ENCODE results near the gene RPS24.
"Not testable (repeated sequence)": the region's sequence is repeated elsewhere in the genome, so short reads cannot be mapped to it uniquely, and the experiment has no call there.

RPS24 gene

DNA sequence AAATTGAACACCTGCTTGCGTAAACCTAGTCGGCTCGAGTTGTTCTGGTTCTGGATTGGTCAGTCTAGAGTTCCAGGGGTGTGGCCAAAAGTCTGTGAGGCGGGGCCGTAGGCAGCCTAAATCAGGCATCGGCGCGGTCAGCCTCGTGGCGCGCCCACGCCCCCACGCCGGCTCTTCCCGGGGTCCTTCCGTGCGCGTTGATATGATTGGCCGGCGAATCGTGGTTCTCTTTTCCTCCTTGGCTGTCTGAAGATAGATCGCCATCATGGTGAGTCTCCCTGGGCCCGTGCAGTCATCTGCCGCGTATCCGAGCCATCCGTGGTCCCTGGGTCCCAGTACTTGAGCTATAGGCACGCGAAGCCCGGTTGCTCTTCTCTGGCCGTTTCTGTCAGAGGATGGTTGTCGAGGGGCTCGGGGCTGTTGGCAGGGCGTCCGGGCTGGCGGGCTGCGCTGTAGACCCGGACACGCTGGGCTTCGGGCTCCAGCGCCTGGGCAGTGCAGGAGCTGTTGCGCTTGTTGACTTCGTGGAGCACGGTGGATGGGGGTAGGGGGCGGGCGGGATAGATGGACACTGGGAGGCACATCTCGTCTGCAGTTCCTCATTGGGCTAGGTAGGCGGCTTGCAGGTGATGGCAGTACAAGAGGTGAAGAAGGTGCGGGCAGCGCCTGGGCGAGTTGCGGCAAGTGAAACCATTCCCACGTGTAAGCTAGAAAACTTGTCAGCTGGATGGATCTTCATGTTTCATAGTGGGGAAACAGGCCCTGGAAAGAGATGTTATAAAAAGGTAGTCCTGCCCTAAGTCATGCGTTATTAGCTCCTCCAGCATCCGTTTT is at the start of gene RPS24:
Gene RPS24 (plus strand): TSS at position 227 of the 834 bp plus-strand sequence. CDS start 39 bp downstream, at position 266.
- DNase-seq = peak; percentile 98

DNA sequence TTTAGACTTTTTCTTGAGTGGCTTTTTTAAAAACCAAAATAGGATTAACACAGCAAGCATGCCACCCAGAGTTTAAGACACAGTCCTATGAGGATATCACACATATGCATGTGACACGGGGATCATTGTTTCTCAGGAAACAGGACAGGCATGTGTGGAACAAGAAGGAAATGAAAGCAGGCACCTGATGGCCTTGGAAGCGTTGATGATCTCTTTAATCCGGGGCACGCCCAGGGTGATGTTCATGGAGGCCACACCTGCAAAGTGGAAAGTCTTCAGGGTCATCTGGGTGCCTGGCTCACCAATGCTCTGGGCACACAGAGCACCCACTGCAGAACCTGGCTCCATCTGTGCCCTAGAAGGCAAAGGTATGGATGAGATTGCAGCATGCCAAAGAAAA is 48.7 kb upstream of the RPS24 start:
- no peak for DNase-seq

DNA sequence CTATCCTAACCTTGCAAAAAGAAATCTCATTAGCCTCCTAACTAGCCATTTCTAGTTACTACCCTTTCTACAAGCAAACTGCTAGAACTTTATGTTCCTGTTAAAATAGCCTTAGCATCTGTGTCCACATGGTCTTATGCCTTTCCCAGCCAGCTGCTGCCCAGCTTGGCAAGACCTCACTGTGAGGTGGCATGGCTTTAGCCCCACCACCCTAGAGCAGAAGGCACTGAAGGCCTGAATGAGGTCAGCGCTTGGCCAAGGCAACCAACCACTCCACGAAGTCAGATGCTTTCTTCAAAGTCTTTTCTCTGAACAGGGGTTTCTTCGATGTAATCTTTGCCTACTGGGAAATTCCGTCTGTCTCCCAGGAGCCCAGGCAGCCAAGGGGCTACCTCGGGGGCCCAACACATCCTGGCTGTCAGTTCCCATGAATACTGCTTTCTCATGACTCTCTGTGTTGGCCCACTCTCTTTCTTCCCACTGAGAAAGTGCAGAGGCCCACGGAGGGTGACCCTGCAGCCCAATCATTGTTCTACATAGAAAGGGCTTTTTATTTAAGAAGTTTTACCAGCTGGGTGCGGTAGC is 45.9 kb upstream of the RPS24 start:
- DNase-seq = no peak

DNA sequence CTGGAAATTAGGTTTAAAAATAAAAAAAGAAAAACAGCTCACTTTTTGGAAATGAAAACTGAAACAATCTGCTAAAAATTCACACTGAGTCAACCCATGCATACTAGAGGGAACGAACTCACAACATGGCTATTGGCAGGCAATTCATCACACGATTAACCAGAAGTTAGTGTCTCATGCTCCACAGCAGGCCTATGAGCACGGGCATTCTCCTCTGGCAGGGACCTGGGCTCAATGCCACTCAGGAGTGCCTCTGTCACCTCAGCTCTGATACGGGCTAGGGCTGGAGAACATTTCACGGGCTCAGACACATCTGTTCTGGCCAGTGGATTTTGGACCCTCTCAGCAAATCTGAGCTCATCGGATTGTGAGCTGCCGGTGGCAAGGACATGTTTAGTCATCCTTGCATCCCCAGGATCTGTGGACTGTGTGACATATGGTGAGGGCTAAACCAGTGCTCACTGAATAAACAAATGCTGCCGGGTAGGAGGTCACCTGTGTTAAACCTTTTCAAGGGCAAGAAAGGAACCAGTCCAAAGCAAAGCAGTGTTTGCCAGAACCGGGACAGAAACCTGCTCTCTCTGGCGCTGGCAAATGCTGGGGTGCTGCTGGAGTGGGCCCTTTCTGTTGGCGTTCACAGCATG is 44.5 kb upstream of the RPS24 start:
- DNase-seq = no peak

- DNase-seq = no peak
Measured at GRCh38 chr10:77993620-77994019, 40.0 kb upstream of the RPS24 start.

DNA sequence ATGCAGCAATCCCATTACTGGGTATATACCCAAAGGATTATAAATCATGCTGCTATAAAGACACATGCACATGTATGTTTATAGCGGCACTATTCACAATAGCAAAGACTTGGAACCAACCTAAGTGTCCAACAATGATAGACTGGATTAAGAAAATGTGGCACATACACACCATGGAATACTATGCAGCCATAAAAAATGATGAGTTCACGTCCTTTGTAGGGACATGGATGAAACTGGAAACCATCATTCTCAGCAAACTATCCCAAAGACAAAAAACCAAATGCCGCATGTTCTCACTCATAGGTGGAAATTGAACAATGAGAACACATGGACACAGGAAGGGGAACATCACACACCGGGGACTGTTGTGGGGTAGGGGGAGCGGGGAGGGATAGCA is 34.9 kb upstream of the RPS24 start:
- not testable (repeated sequence) for DNase-seq

GRCh38 chr10:78000206-78000605 is 33.5 kb upstream of the RPS24 start:
- no peak for DNase-seq

- DNase-seq = no peak
Measured at GRCh38 chr10:78000956-78001472, 32.6 kb upstream of the RPS24 start.

- DNase-seq = no peak
Measured at GRCh38 chr10:78002541-78003288, 30.9 kb upstream of the RPS24 start.

DNA sequence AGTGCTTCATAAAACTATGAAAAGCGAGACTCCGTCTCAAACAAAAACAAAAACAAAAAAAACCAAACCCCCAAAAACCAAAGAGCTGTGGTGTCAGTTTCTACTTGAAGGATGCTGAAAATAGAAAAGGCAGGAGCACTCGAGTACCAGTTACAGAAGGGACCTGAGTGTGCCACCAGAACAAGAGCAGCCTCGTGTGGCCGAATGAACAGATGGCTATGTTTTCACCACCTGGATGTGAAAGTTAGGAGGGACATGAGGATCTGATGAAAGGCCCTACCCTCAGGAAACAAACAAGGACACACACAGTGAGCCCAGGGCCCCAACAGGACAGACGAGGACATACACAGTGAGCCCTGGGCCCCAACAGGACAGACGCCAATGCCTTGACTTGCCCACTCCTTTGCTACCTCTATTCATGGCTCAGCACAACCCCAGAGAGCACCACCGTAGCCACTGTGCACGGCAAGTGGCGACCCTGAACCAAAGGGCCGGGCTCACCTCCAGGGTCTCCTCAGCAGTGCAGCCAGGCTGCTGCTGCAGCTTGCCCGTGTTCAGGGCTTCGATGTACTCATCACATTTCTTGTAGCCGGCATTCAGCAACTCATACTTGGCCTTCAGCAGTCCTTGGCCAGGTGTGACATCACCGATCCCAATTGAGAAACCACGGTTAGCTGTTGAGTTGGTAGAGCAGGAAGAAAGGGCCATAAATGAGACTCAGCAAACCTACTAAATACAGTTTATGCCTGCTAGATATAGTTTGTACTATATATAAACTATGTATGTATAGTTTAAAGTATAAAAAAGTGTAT is 29.2 kb upstream of the RPS24 start:
- no peak for DNase-seq

DNA sequence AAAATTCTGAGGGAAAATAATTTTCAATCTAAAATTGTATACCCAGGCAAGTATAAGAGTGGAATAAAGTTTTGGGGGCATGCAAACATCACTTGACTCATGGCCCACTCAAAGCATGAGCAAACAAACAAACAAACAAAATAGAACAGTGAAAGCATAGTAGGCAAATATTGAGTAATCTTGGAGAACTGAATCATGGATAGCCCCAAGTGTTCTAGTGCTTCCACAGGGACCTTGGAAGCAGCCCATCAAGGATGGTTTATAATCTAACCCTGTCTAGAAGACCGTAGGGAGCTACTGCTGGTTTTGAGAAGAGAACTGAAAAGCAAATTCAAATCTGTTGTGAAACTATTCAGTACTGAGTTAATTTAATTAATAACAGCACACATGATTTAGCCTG is 26.5 kb upstream of the RPS24 start:
- DNase-seq = no peak

DNA sequence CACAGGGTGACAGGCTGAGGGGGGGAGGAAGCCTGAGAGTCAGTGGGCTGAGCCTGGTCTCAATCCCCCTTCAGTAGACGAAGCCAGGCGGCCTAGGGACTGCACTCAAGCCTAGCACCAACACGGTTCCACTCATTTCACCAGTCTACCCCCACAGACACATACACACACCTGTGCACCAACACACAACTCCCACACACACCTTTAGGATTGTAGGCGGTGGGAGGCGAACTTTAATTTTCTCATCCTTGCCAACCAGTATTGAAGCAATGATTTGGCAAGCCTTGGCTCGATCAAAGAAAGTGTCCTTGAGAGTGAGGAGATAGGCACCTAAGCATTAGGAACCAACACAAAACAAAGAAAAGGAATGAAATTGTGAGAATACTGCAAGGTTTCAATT is 24.0 kb upstream of the RPS24 start:
- no peak for DNase-seq

DNA sequence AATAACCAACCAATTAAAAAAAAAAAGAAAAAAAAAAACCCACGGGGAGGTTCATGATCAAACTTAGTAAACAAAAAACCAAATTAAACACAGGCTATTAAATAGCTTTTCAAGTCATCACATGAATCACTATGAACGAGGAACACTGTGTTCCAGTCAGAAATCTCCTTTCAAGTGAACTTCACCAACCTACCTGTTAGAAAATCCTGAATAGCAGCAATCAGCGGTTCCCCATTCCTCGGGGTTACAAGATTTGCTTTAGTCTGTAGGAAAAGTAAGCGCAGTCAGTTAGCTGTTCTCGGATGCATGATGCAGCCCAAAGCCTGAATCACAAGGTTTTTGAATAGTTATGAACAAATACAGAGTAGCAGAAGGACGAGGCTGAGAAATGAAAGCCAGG is 23.4 kb upstream of the RPS24 start:
- DNase-seq = no peak

- DNase-seq = no peak
Measured at GRCh38 chr10:78011065-78011464, 22.6 kb upstream of the RPS24 start.

GRCh38 chr10:78013564-78013963 is 20.1 kb upstream of the RPS24 start:
- DNase-seq = no peak

DNA sequence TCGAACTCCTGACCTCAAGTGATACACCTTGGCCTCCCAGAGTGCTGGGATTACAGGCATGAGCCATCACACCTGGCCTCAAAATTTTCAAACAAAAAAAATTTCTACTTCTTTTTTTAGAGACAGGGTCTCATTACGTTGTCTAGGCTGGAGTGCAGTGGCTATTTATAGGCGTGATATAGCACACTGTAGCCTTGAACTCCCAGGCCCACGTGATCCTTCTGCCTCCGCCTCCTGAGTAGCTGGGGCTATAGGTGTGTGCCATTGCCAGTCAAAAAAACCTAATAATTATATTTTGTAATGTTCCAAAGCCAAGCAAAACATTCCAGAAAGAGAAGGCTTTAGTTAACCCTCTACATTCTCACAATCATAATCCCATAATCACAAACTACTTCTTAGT is 18.1 kb upstream of the RPS24 start:
- no peak for DNase-seq

DNA sequence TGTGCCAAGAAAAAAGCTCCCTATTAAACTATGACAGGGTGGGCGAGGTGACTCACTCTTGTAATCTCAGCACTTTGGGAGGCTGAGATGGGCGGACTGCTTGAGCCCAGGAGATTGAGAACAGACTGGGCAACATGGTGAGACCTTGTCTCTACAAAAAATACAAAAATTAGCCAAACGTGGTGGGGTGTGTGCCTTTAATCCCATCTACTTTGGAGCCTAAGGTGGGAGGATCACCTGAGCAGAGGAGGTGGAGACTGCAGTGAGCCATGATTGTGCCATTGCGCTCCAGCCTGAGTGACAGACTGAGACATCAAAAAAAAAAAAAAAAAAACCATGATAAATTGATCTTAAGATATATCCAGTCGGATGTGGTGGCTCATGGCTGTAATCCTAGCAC is 15.8 kb upstream of the RPS24 start:
- no peak for DNase-seq

- no peak for DNase-seq
Measured at GRCh38 chr10:78019264-78019663, 14.4 kb upstream of the RPS24 start.

- no peak for DNase-seq
Measured at GRCh38 chr10:78021201-78021600, 12.5 kb upstream of the RPS24 start.

DNA sequence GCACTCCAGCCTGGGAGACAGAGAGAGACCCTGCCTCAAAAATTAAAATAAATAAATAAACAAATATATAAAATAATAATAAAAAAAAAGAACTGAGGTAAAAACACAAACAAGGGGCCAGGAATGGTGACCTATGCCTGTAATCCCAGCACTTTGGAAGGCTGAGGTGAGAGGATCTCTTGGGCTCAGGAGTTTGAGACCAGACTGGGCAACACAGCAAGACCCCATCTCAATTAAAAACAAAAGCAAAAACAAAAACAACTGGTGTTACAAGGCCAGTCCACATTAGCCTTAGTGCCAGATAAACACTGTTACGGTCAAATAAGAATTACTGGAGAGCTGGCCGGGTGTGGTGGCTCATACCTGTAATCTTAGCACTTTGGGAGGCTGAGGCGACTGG is 9.9 kb upstream of the RPS24 start:
- no peak for DNase-seq

GRCh38 chr10:78025685-78026364 is 7.8 kb upstream of the RPS24 start:
- peak; percentile 66 for DNase-seq

All from fibroblast of skin of right biceps (primary cell).